ENCODE measurements around the gene CCDC27.

DNA sequence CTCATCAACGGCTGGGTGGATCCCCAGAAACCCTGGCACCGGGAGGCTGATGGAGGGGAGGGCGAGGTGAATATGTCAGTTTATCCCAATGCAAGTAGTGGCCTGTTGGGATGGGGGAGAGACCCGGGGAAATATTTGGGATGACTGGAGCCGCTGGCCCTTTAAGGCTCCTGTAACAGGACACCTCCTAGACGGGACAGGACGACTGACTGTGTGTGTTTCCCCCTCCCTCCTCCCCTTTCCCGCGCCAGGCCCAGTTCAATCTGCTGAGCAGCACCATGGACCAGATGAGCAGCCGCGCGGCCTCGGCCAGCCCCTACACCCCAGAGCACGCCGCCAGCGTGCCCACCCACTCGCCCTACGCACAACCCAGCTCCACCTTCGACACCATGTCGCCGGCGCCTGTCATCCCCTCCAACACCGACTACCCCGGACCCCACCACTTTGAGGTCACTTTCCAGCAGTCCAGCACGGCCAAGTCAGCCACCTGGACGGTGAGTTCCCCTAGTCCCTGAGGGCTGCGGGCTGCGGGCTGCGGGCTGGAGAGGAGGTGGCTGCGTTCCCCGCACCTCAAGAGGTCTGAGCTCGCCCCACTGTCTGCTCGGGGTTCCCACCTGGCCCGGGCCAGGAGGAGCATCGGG is 44.8 kb upstream of the CCDC27 start:
- TF ChIP-seq, protein P1, sequence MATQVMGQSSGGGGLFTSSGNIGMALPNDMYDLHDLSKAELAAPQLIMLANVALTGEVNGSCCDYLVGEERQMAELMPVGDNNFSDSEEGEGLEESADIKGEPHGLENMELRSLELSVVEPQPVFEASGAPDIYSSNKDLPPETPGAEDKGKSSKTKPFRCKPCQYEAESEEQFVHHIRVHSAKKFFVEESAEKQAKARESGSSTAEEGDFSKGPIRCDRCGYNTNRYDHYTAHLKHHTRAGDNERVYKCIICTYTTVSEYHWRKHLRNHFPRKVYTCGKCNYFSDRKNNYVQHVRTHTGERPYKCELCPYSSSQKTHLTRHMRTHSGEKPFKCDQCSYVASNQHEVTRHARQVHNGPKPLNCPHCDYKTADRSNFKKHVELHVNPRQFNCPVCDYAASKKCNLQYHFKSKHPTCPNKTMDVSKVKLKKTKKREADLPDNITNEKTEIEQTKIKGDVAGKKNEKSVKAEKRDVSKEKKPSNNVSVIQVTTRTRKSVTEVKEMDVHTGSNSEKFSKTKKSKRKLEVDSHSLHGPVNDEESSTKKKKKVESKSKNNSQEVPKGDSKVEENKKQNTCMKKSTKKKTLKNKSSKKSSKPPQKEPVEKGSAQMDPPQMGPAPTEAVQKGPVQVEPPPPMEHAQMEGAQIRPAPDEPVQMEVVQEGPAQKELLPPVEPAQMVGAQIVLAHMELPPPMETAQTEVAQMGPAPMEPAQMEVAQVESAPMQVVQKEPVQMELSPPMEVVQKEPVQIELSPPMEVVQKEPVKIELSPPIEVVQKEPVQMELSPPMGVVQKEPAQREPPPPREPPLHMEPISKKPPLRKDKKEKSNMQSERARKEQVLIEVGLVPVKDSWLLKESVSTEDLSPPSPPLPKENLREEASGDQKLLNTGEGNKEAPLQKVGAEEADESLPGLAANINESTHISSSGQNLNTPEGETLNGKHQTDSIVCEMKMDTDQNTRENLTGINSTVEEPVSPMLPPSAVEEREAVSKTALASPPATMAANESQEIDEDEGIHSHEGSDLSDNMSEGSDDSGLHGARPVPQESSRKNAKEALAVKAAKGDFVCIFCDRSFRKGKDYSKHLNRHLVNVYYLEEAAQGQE (IDR thresholded peaks at IDR 0.05; ENCODE audit: insufficient replicate concordance, low read depth) = no peak
- TF ChIP-seq POLR2AphosphoS5 (IDR thresholded peaks at IDR 0.05; ENCODE audit: low read depth) (no peak), SPI1 (IDR thresholded peaks at IDR 0.05; ENCODE audit: borderline replicate concordance, low read depth) (no peak)
- TF ChIP-seq, protein P2, sequence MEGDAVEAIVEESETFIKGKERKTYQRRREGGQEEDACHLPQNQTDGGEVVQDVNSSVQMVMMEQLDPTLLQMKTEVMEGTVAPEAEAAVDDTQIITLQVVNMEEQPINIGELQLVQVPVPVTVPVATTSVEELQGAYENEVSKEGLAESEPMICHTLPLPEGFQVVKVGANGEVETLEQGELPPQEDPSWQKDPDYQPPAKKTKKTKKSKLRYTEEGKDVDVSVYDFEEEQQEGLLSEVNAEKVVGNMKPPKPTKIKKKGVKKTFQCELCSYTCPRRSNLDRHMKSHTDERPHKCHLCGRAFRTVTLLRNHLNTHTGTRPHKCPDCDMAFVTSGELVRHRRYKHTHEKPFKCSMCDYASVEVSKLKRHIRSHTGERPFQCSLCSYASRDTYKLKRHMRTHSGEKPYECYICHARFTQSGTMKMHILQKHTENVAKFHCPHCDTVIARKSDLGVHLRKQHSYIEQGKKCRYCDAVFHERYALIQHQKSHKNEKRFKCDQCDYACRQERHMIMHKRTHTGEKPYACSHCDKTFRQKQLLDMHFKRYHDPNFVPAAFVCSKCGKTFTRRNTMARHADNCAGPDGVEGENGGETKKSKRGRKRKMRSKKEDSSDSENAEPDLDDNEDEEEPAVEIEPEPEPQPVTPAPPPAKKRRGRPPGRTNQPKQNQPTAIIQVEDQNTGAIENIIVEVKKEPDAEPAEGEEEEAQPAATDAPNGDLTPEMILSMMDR (IDR thresholded peaks at IDR 0.05; ENCODE audit: insufficient read depth, low read length) = no peak

Measured in HL-60 (cell line).